A172 (cell line): ENCODE results near the gene GGACT. TPM values are rescaled to one million over a fixed set of nuclear protein-coding genes. Genes with fewer than 3 reads are reported as not detected.
"Not testable (repeated sequence)": the region's sequence is repeated elsewhere in the genome, so short reads cannot be mapped to it uniquely, and the experiment has no call there.

Experiments used
- DNase-seq: peaks from one replicate; pipeline ENCODE4 v3.0.0-alpha.2; 2015; ENCODE audit warnings: low spot score
- total RNA-seq: library from RNA; depleted of rRNA; stranded (reverse); fragments of >200 nt; shearing (Covaris generic); gene quantifications from 2 replicates; pipeline ENCODE4 v1.2.3, GENCODE V29; 2014; rRNA removed

GGACT gene
- 0.72 and 1.5 TPM in 2 replicates for total RNA-seq

DNA sequence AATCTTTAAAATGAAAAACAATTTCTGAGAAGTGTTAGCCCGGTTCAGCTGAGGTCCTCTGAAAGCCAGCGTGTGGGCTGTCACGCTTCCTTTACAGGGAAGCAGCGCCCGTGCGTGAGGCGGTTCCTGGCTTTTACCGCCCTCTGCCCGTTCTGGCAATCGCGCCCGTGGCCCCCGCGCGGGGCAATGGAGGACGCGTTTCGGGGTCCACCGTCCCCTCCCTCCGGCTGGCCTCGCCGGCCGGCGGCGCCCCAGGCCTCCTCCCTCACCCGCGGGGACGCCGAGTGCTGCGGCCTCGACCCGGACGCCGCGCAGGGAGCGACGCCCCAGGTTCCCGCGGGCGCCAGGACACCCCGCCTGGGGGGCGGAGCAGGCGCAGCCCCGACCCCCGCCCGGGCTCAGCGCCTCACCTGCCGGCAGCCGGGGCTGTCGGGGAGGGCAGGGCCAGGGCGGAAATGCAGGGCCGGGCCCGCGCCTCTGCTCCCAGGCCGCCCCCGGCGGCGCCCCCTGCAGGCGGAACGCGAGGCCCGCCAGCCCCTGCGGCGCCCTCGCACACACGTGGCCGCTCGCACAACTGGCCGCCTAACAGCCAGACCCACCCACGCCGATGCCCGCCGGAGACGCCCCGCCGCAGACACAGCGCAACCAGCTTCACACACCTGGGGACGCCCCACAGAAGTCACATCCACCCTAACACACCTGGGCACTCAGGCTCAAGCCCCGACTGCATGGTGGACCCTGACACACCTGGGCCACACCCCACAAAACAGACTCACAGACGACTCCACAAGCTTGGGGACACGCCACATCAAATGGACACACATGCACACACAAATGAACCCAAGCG lies at the start of gene GGACT:
TSS of gene GGACT (minus strand) at position 459 of the 847 bp plus-strand sequence. CDS start 56,198 bp downstream, outside the sequence.
- DNase-seq = no peak

DNA sequence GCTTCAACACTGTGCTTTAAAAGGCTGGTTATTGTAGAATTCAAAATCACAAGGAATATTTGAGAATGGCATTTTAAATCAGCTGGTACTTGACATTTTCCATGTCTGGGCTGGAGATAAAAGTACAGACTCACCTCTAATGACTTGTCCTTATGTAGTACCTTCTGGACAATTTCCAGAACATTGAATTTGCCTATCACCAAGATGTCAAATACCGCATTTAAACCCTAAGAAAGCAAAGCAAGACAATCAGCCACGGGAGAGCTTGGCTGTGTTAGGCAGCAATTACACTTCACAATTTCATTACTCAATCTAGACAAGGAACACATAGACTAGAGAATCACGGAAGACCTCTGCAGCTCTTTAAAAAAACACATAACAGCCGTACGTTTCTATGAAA lies 49.2 kb upstream of the GGACT start:
- no peak for DNase-seq

DNA sequence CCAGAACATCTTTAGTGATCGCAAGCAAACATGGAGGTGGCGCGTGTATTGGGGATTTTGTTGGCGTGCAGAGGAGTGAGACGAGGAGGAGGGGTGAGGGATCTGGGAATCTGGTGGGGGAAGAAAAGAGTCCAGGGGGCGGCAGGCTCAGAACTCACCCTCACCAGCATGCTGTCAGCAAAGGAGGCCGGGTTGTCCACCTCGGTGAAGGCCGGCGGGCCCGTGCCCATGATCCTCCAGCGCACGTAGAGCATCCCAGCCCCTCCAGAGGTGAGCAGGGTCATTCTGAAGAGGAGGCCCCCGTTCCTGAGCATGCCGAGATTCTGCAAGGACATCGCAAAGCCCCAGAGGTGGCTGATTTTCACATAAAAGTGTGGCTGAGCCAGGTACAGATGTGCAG lies 48.8 kb upstream of the GGACT start:
- no peak for DNase-seq

DNA sequence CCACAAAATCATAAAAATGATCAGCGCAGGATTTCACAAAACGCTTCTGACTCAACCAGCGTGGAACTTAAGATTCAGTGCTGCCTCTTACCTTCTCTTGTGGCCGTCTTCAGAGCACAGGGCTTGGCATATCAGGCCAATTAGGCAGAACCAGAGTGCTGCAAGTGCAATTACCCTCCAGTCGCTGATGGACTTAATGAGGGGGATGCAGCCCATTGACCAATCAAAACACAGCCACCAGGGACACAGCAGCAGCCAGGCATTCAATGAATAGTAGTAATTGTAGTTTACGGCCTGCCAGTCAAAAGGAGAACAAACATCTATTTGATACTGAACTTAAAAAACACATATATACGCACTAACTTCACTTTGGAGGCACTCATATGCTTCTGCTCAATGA lies 47.9 kb upstream of the GGACT start:
- DNase-seq = no peak

DNA sequence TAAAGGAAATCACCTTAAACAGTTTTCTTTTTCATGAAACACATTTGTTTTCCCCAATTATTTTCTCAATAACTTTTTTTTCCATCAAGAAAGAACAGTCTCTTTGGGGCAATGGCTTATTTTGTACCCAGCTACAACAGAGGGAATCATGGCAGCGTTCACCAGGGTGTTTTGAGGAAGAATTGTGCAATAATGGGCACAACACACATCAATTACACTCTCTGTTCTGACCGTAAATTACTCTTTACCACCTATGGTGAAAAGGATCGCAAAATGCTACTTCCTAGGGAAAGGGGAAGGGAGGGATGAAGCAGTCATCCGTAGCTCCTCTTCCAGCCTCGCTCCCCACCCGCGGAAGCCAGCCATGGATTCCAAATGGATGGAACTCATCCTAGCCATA lies 47.4 kb upstream of the GGACT start:
- no peak for DNase-seq

DNA sequence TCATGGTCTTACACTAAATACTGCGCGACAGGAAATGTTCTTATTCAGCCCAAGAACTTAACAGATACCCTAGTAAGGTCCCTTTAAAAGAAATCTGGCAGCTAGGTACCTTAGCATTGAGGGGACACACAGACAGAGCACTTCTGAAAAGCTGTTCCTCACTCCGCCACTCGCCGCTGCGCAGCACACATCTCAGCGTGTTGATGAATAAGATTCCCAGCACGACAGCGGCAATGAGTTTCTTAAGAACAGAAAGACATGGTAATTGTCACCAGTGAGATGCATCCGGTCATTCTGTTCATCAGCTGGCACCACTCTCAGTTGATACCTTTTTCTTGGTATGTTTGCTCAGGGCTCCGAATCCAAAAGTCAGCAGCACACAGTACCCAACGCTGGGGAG lies 46.1 kb upstream of the GGACT start:
- DNase-seq = no peak

DNA sequence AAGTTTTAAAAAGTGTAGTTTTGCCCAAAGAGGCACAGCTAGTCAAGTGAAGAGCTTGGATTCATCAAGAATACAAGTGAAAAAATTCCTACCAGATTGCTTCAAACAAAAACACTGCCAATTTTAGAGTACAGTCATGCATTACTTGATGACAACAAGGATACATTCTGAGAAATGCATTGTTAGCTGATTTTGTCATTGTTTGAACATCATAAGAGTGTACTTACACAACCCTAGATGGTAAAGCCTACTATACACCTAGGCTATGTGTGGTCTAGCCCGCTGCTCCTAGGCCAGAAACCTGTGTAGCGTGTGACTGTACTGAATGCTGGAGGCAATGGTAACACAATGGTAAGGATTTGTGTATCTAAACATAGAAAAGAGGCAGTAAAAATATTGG lies 44.9 kb upstream of the GGACT start:
- peak; percentile 43 for DNase-seq

DNA sequence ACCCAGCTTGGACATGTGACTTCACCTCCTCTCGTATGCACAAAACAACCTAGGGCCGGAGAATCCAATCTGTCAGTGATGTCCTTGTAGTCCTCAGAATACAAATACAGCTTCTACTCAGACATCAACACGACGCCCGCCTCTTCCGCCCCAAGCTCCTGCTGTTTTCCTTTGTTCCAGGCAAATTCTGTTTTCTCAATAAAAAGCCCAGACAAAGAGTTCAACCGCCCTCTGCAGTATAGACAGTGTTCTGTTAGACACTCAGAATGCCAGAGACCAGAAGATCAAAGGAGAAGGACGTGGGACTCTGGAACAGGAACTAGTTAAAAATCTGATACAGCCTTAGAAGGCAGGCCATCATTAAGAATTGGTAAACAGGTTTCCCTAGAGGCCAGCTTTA lies 42.0 kb upstream of the GGACT start:
- DNase-seq = no peak

DNA sequence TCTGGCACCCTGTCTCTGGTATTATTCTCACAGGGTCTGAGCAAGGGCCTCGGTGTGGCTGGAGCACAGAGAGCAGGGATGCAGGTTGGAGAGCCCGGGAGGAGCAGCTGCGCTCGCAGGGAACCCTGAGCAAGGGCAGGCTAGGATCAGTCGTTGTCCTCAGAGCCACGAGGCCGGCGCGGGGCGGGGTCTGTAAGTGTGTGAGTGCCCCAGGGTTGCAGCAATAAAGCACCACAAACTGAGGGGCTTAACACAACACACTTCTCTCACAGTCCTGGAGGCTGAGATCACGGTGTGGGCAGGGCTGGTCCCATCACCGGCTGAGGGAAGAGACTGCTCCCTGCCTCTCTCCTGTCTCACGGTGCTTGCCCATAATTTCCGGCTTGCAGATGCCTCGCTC lies 38.5 kb upstream of the GGACT start:
- no peak for DNase-seq

DNA sequence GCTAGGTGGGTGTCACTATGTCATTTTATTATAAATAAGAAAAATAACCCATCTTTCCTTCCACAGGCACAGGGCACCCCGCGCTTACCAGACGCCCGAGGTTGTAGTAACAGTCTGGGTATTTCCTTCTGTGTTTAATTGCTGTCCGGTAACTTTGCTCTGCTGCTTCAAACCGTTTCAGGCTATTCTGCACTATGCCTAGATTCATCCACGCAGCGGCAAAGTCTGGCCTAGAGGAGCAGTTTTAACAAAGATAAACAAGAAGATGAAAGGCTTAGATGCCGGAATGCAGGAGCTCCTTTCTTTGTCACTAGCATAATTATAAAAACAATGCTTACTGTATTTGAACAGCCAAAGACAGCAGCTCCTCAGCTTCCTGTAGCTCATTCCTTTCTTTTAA lies 36.9 kb upstream of the GGACT start:
- no peak for DNase-seq

DNA sequence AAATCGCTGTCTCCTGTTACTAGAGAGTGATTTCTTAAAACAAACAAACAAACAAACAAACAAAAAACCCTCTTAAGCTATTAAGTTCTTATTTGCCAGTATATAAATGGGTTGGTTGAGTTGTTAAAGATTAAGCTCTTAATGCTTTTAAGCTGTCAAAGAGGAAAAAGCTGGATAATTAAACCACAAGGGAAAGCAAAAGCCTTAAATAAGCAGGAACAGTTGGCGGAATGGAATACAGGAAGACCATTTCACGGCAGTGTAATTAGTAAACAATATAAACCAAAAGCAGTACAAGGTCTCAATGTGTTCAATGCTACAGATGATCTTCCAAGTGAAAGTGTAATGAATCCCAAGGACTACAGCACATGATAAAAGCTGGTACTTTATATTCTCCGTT lies 32.2 kb upstream of the GGACT start:
- DNase-seq = no peak

DNA sequence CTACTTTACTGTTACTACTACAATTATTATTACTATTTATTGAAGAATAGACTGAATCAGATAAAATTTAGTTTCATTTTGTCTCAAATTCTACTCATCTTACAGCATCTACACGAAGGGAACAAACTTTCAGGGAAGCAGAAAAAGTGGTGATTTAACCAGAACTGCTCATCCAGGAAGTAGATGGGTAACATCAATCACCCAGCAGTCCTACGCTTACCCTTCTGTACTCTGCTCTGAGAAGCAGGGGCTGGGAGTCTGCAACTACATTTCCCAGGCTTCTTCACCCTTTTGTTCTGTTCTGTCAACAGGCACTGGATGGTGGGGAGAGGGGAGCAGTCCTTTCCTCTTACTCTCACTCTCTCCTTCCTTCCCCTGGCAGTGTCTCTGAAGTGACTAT lies 31.4 kb upstream of the GGACT start:
- DNase-seq = no peak

DNA sequence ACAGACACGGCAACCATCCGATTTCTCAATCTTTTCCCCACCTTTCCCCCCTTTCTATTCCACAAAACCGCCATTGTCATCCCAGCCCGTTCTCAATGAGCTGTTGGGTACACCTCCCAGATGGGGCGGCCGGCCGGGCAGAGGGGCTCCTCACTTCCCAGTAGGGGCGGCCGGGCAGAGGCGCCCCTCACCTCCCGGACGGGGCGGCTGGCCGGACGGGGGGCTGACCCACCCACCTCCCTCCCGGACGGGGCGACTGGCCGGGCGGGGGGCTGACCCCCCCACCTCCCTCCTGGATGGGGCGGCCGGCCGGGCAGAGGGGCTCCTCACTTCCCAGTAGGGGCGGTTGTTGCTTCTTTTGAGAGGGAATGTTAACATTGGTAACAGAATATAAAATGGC lies 30.3 kb upstream of the GGACT start:
- DNase-seq = not testable (repeated sequence)

DNA sequence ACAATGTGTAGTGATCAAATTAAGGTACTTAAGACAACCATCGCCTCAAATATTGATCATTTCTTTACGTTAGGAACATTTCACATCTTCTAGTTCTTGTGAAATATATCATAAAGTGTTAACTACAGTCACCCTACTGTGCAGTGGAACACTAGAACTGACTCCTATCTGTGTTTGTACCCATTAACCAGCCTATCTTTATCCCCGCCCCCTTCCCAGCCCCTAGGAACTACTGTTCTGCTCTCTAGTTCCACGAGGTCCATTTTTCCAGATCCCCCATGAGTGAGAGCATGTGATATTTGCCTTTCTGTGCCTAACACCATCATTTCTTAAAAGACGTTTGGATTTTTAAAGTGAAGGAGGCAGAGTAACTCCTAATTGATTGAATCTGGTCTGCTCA lies 24.4 kb upstream of the GGACT start:
- DNase-seq = no peak

DNA sequence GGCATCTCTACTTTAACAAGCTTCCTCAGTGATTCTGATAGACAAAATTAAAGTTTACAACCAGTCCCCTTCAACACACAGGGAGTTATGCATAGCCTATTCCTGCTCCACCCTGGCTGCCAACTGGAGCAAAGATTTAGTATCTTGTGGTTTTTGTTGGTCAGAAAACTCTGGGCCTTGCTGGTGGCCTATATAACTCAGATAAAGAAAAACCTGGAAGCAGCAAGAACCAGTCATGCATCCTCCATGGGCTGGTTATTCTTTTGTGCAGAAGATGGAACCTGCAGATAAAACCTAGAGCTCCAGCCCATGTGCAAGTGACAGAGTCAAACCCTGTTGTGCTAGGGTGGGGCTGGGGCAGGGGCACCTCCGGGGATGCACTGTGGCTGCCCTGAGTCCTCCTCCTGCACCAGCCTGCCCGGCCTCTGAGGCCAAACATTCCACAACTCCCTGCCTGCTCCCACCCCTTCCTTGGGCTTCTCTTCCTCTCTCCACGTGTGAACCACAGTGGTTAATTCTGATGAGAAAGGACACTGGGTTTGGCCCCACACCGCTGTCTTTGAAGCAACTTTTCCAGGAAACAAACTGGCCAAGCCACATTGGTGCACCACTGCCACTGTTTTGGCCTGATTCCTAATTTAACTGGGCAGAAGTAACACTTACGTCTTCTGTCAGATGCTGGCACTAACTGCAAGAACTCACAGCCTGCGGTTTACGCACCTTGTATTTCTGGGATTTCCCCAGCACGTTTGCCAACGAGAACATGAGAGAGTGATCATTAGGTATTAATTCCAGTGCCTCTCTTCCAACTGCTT lies 23.3 kb upstream of the GGACT start:
- peak; percentile 49 for DNase-seq

DNA sequence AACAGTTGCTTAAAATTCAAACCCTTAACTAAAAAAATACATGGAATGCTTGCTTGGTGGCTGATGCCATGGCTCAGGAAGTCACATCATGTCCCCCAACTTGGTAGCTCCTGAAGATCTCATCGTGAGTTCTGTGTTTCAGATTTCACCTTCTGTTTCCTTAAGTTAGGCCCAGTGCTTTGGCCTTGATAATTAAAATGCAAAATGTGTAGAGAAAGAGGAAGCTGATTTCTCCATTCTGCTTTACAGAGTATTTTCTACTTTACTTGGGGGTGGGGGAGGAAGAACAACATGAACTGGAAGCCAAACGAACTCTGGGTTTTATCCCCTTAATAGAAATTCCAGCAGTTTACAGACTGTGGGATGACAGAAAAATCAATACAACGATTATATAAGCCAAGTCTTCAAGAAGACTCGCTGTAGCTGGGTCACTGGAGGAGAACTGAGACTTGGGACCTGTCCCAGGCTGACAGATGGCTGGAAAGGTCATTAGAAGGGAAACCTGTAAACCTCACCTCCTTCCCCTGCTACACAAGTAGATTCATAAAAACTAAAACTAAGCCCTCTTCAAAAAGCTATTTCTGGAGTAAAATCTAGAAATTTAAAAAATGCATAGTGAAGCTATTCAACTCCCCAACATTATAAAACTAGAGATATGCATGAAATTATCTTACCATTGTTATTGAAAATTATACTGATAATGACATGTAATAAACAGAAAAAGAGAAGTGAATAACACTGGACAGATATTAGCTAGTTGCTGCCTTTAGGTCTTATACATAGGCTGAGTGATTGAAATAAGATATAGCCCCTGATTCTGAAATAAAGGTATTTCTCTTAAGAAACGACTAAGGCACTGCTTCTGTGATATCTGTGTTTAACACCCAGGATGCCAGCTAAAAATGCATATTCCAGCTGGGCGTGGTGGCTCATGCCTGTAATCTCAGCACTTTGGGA lies 22.1 kb upstream of the GGACT start:
- no peak for DNase-seq

DNA sequence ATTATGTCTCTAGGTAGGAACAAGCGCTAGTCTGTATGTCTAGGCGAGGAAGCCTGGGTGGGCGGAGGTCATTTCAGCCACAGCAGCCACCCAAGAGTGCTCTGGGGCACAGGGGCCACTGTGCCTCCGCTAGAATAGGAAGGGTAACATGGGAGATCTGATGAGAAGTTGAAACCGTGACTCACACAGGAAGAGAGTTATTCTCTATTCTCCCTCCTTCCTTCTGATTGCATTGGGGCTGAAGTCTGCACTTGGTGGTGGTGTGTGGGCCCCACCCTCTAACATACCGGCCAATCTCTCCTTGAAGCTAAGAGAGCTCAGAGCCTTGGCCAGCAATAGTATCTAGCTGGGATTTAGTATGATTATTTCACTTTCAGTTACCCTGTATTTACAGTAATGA lies 20.3 kb upstream of the GGACT start:
- DNase-seq = peak; percentile 38

DNA sequence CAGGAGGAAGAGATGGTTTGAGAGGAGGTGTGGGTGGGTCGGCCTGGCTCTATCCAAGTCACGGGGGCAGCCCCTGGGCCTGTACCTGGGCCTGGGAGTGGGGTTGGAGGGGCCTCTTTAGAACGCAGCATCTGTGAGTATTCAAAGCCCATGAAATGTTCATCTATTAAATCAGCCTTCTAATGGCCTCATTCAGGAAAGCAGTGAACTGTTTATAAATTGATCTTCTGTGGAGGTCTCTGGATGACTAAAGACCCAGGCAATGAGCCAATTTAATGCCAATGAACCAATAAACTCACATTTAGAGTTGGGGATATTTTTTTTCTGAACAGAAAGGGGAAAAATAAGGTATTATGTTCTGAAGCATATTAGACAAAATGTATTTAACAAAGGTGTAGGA lies 19.9 kb upstream of the GGACT start:
- DNase-seq = no peak

DNA sequence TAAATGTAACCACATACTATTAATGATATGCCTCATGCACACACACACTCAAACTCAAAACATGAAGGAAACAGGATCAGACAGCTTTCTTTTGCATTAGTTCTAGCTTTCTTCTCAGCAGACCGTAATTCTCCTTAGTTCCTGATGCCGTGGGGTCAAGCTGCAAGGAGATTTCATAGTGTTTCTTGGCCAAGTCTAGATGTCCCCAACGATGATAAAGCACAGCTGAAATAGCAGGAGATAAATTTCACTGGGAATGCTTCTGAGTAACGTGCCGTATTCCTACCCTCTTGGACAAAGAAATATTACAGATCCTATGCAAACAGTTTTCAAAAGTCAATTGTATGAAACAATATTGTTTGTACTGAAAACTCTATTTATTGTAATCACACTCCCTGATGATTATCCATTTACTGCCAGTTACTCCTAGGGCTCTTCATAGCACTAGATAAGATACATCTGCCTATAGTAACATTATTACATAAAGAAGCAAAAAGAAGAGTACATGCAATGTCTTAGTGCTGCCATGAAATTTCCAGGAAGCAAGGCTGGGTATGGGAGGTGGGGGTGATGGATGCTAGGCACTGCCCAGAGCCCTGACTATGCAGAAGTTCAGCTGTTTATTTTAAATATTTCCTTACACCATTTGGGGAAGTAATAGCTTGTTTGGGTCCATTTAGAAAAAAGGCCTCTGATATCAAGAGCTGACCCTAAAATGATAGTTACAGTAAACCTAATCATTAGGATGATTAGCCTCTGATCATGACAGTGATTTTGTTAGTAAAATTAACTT lies 16.5 kb upstream of the GGACT start:
- DNase-seq = no peak

DNA sequence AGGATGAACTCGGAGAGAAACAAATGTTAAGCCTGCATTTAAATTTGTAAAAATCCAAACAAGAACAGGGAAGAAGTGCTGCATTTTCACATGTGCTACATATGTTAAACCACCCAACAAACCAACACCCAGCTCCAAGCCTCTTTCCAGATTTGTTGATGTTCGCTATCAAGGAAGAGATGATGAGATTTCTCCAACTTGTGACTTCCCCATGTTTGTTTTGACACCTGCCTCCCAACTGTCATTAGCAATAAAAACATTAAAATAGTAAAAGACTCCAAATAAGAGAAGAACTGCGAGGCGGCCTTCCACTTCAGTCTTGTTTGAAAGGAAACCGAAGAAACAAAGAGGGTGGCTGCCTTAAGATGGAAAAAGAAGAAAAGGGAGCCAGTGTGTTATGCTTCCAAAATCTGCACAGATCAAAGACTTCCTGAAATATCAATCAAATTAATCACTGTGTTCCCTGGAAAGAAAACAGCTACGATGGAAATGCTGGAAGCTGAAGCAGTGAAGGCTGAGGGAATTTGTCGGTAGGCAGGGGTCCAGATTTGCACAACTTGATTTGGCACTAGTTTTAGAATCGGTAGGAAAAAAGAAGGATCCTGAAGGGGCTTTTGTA lies 14.0 kb upstream of the GGACT start:
- DNase-seq = no peak

DNA sequence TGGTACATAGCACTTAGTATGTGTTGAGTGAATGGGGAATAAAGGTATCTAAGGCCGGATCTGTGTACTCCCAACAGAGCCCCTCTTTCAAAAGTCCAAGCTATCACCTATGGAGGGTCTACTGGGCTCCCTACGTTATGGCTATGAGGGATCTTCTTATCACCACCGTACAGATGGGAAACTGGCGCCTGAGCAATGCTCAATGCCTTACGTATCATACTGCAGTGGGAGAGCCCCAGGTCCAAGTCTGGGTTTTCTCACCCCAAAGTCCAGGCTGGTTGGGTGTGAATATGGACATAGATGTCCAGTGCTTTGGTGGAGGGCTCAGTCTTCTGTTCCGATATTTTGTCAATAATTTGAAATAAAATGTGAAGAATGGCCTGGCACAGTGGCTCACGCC lies 13.1 kb upstream of the GGACT start:
- no peak for DNase-seq
